Superior temporal gyrus (tissue), 1 donor: ENCODE measurements around the gene ARHGEF12.
A peak's percentile ranks its signal among the peaks of the same experiment; 100 is the strongest.

Experiments
- DNase-seq: peaks from one replicate; pipeline ENCODE4 v3.0.0-alpha.2; 2016; ENCODE audit errors: extremely low spot score

ARHGEF12 gene

GRCh38 chr11:120384476-120384875, 48.3 kb downstream of the ARHGEF12 start:
- DNase-seq, result no peak

- DNase-seq, result peak; percentile 59
These were observed 48.9 kb downstream of the ARHGEF12 start for GRCh38 chr11:120385110-120385509.

- DNase-seq, result no peak
These were observed 49.4 kb downstream of the ARHGEF12 start for GRCh38 chr11:120385655-120386054.

GRCh38 chr11:120386318-120386717, 50.1 kb downstream of the ARHGEF12 start:
- DNase-seq, result peak; percentile 50

- no peak for DNase-seq
These were observed 50.7 kb downstream of the ARHGEF12 start for GRCh38 chr11:120386774-120387371.

GRCh38 chr11:120388261-120388660, 52.0 kb downstream of the ARHGEF12 start:
- DNase-seq, result no peak

- no peak for DNase-seq
These were observed 53.7 kb downstream of the ARHGEF12 start for GRCh38 chr11:120389693-120390584.

GRCh38 chr11:120390585-120390922, 54.3 kb downstream of the ARHGEF12 start:
- DNase-seq, result no peak

GRCh38 chr11:120391292-120391691, 55.1 kb downstream of the ARHGEF12 start:
- peak; percentile 84 for DNase-seq

- DNase-seq, result no peak
These were observed 55.6 kb downstream of the ARHGEF12 start for GRCh38 chr11:120391854-120392253.

- DNase-seq, result no peak
These were observed 56.1 kb downstream of the ARHGEF12 start for GRCh38 chr11:120392314-120392713.

- no peak for DNase-seq
These were observed 56.6 kb downstream of the ARHGEF12 start for GRCh38 chr11:120392793-120393192.

- no peak for DNase-seq
These were observed 57.9 kb downstream of the ARHGEF12 start for GRCh38 chr11:120394119-120394518.

- no peak for DNase-seq
These were observed 59.6 kb downstream of the ARHGEF12 start for GRCh38 chr11:120395778-120396177.

- DNase-seq, result no peak
These were observed 61.9 kb downstream of the ARHGEF12 start for GRCh38 chr11:120398132-120398531.

- DNase-seq, result no peak
These were observed 63.1 kb downstream of the ARHGEF12 start for GRCh38 chr11:120399307-120399706.

GRCh38 chr11:120400564-120401364, 64.6 kb downstream of the ARHGEF12 start:
- DNase-seq, result peak; percentile 61

GRCh38 chr11:120401506-120401905, 65.3 kb downstream of the ARHGEF12 start:
- no peak for DNase-seq

- DNase-seq, result no peak
These were observed 67.8 kb downstream of the ARHGEF12 start for GRCh38 chr11:120403966-120404365.

- no peak for DNase-seq
These were observed 68.3 kb downstream of the ARHGEF12 start for GRCh38 chr11:120404495-120404894.

GRCh38 chr11:120409655-120410054, 73.4 kb downstream of the ARHGEF12 start:
- no peak for DNase-seq

GRCh38 chr11:120410622-120411380, 74.6 kb downstream of the ARHGEF12 start:
- no peak for DNase-seq
